ENCODE measurements around the gene DPYSL5.

Gene DPYSL5

GRCh38 chr2:26924731-26925099, 76.8 kb downstream of the DPYSL5 start:
- in situ Hi-C loops (cut with HindIII; ENCODE audit: low sequenced_read_pairs): no loop called here

DNA sequence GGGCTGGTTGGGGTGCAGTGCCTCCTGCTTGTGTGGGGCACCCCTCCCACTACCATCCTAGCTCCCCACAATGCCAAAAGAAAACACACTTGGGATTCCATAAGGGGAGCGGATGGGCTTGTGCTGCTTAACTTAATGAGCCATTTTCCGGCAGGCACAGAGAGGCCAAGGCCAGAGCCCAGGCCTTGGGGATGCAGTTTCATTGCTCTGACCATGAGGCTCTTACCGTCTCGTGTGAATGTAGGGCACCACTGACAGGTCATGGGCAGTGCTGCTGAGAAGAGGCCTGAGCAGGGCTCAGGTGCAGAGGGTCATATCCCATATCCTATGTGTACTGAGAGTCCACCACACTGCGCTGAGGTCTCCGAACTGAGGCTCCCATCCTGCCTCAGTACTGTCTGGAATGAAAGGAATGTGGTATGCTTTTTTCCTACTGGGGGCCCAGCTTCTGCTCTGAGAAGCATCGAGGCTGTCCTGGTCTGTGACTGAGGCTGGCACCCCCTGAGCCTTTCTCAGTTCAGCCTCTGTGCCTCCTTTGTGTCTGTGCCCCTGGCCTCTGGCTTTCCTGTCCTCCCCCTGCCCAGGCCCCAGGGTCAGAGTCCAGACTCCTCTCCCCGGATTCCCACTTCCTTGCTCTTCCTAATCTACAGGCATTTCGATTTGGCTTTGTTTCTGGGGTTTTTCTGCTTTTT, 77.3 kb downstream of the DPYSL5 start:
- in situ Hi-C loops (cut with HindIII; ENCODE audit: low sequenced_read_pairs): no loop called here

GRCh38 chr2:26927221-26927620, 79.3 kb downstream of the DPYSL5 start:
- in situ Hi-C loops (cut with HindIII; ENCODE audit: low sequenced_read_pairs): no loop called here

DNA sequence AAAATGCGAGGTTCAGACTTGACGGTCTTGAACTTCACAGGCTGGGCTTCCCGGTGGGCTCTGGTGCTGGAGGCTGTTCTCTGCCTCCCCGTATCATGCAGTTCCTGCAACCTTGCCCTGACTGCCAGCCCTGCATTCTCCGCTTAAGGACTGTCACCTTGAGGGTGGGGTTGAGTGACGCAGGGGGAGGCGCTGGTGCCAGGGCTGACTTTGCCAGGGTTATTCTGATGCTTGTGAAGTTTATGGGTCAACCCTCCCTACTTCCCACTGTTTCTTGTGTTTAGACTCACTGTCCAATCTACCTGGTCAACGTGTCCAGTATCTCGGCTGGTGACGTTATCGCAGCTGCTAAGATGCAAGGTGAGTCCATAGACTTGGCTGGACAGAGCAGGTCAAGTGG, 85.0 kb downstream of the DPYSL5 start:
- in situ Hi-C loops (cut with HindIII; ENCODE audit: low sequenced_read_pairs): no loop called here

DNA sequence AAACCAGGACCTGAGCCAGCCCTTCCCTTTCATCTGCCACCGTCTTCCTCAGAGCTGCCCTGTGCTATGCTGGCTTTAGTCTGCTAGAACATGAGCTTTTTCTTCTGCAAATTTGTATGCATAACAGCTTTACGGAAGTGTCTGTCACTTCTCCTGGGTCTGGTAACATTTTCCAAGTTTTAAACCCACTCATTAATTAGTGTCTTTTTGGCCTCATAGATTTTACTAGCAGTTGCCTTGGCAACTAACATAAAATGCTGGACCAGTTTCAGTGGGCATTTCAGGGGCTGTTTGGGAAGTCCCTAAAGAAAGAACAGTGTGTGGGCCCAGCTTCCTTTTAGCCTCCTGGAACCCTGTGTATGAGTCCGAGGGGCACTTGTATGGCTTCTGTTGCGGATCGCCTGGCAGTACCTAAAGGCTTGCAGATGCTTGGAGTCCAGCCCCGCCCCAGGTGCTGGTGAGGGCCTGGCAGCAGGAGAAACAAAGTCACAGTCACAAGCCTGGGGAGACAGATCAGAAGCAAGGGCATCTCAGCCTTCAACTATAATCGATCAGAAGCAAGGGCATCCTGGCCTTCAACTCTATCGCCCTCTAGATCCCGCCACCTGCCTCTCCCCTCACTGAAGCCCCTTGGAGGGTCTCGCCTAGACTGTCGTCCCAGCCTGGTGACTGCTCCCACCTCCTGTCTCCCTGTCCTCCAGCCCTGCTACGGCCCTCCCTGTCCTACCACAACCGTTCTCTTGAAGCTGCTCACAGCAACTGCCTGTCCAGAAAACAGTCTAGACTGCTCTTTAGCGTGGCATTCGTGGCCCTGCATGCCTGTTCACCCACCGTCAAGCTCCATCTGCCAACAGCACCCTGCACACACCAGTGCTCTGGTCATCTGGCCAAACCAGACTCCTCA, 85.8 kb downstream of the DPYSL5 start:
- in situ Hi-C loops (cut with HindIII; ENCODE audit: low sequenced_read_pairs): no loop called here

- in situ Hi-C loops (cut with HindIII; ENCODE audit: low sequenced_read_pairs): no loop called here
Measured at GRCh38 chr2:26934335-26934724, 86.4 kb downstream of the DPYSL5 start.

DNA sequence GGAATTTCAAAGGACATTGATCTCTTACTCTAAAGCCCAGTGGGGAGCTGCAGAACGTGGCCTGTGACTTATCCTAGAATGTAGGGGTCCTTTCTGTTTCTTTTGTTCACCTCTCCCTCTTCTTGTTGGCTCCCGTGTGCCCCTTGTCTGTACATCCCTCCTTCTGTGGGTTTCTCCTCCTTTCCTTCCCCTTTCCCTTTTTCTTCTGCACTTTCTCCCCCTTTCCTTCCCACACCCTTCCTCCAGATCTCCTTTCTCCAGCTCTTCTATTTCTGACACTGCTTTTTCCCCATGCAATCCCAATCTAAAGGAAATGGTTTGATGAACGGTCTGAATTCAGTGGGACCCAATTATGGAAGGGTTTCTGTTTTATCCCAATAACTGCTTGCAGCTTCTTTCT, 87.1 kb downstream of the DPYSL5 start:
- in situ Hi-C loops (cut with HindIII; ENCODE audit: low sequenced_read_pairs): no loop called here

- in situ Hi-C loops (cut with HindIII; ENCODE audit: low sequenced_read_pairs): no loop called here
Measured at GRCh38 chr2:26936855-26937254, 88.9 kb downstream of the DPYSL5 start.

DNA sequence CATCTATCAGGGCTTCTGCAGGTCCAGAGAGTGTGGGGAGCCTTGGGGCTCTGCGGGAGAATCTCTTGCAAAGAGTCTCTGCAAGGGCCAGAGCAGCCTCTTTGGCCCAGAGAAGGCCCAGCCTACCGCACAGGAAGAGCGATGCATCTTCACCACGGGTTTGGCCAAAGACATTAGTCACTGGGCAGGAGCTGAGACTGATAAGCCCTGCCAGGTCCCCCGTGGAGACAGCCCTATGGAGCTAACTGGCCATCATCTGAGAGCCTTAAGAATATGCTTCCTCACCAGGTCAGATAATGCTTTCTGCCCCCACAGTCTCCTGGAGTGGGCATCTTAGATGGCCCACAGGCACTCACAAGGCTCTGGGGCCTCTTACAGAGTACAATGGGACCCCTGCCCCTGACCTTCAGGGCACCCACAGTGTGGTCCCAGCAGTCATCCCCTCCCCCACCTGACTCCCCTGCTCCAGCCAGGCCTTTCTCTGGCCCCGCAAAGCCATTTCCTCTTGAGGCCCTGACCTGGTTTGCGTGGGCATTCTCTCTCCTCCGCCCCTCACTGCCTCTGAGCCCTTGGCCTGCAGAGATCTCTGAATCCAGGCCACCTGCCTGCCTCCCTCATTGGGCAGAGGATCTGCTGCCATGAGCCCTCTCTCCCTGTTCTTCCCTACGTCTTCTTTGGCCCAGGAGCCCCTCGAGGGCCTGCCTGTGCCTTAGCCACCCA, 90.6 kb downstream of the DPYSL5 start:
- in situ Hi-C loops (cut with HindIII; ENCODE audit: low sequenced_read_pairs): no loop called here

DNA sequence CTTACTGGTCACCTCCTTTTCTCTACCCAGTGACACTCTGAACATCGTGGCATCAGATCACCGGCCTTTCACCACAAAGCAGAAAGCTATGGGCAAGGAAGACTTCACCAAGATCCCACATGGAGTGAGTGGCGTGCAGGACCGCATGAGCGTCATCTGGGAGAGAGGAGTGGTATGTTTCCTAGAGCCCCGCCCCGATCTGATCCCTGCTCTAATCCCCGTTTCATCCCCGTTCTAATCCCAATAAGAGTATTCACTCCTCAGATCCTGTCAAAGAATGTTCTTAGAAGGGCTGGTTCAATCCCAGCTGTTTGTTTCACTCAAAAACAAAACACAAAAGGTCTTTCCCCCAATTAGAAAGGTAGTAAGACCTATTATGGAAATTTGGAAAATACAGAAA, 92.1 kb downstream of the DPYSL5 start:
- in situ Hi-C loops (cut with HindIII; ENCODE audit: low sequenced_read_pairs): no loop called here

- in situ Hi-C loops (cut with HindIII; ENCODE audit: low sequenced_read_pairs): no loop called here
Measured at GRCh38 chr2:26941486-26941885, 93.6 kb downstream of the DPYSL5 start.

DNA sequence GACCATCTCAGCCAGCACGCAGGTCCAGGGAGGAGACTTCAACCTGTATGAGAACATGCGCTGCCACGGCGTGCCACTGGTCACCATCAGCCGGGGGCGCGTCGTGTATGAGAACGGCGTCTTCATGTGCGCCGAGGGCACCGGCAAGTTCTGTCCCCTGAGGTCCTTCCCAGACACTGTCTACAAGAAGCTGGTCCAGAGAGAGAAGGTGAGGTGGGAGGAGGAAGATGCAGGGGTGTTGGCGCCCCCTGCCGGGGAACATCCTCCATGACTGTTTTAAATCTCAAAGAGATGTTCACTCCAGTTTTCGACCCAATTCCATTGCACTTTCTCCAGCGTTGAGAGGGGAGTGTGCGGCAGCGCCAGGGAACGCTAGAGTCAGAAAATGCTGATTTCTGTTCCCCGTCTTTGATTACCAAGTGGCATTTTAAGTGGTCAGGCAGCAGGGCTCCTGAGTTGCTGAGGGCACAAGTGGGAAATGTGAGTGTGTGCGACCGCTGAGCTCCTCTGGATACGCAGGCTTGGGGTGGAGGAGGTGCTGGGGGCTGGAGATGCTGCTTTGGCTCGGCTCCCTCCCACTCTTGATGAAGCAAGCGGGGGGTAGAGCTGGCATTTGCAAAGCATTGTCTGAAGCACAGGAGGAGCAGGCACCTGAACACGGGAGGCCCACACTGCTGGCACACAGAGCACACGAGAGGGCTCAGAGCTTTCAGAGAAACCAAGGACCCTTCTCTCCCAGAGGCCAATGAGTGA, 94.8 kb downstream of the DPYSL5 start:
- in situ Hi-C loops (cut with HindIII; ENCODE audit: low sequenced_read_pairs): no loop called here

DNA sequence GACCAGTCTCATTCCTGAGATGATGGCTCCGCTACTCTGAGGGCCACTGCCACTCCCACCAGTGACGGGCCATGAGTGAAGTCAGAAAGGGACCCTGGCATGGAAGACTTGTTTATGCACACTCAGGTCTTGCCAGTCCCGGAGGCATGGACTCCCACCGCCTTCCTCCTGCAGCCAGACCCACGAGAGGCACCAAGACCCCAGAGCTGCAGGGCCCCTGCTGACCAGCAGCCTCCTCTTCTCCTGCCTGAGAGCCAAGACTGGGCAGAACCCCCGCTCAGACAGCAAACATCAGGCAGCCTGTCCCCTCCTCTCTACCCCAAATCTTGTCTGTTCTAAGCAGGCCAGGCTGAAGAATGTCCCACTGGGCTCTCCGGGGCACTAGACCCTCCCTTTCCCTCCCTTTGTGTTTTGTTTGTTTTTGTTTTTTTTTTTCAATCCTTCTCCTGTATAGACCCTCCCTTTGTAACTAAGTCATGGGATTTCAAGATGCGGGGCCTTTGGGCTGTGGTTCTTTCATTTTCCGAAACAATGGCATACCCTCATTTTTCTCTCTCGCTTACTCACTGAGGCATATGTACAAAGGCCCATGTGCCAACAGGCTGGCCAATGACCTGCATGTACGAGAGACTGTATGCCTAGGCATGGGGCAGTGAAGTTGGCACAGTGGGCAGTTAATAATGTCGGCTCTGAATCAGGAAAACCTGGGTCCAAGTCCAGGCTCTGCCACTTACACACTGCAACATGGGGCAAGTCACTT, 98.2 kb downstream of the DPYSL5 start:
- in situ Hi-C loops (cut with HindIII; ENCODE audit: low sequenced_read_pairs): no loop called here

DNA sequence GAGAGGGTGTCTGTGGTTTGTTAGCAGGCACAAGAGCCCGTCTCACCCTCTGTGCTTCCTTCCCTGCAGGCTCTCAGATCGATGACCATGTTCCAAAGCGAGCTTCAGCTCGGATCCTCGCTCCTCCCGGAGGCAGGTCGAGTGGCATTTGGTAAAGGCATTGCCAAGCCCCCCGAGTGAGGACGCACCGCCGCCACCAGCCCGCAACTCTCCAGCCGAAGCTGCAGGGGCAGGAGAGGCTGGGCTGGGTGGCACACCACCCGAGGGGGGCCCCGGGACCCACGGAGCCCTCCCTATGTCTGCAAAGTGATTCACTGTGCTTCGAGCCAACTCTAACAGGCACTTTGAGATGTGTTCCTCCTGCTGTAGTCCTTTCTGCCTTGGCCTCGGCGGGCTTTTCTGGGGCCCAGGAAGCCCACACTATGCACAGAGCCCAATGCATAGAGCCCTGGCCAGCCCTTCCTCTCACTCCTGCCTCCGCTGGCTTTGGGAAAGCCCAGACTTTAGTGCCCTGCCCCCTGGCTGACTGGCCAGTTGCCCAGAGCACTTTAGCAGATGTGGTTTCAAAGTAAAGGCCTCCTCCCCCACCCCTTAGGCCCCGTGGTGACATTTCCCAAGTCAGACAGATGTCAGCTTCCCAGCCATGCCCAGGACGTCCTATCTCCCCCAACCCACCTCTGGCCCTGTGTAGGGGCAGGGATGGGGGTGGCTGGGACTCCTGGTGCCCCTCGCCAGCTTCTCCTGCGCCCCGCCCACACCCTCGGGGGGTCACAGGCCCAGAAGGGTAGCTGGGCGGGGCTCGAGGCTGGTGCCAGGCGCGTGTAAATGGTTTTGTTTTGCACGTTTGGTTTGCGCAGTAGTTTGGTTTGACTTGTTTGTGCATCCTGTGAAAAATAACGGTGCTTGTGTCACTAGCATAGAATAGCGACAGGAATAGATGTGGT, 99.2 kb downstream of the DPYSL5 start:
- in situ Hi-C loops (cut with HindIII; ENCODE audit: low sequenced_read_pairs): no loop called here

DNA sequence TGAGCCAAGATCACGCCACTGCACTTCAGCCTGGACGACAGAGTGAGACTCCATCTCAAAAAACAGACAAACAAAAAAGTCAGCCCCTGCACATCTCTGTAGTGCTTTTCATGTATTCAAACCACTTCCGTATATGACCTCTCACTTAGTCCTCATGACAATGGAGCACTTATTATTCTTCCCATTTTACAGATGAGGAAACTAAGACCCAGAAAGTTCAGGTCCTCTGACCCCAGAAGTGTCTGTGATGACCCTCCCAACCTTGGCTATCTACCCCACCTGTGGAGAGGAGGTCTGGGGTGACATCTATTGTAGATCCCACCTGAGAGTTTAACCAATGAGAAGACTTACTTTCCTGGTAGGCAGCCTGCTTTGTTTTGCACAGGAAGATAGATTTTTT, 100.9 kb downstream of the DPYSL5 start:
- in situ Hi-C loops (cut with HindIII; ENCODE audit: low sequenced_read_pairs): no loop called here

- in situ Hi-C loops (cut with HindIII; ENCODE audit: low sequenced_read_pairs): no loop called here
Measured at GRCh38 chr2:26950246-26950645, 102.3 kb downstream of the DPYSL5 start.

GRCh38 chr2:26951236-26951635, 103.3 kb downstream of the DPYSL5 start:
- in situ Hi-C loops (cut with HindIII; ENCODE audit: low sequenced_read_pairs): no loop called here

DNA sequence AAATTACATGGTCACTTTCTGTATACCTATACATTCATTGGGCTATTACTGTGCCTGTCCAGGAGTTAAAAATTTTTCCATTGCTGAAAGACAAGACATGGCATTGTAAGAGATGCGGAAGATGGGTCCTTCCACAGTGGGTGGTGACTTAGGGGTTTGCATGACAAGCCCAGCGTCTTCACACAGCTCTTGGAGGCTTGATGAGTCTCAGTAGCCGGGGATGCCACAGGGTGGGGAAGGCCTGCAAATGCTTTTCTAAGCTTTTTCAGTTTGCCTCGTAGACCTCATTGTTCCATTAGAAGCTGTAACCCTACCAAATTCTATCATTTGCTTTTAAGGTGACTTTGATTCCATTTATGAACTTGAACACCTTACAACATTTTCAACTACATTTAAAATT, 104.4 kb downstream of the DPYSL5 start:
- in situ Hi-C loops (cut with HindIII; ENCODE audit: low sequenced_read_pairs): no loop called here

GRCh38 chr2:26954135-26954534, 106.2 kb downstream of the DPYSL5 start:
- in situ Hi-C loops (cut with HindIII; ENCODE audit: low sequenced_read_pairs): no loop called here
